Fibroblast of lung (primary cell): ENCODE measurements around the gene ETFB.

ENCODE experiments used
- CTCF ChIP-seq, 2 donors: IDR thresholded peaks in 1 of 2; conservative IDR thresholded peaks in 1 of 2; 1 replicate in 1 of 2; 2 replicates in 1 of 2; pipeline ENCODE4 v1.5.1; 2011 to 2012; ENCODE audit warnings: low read length in 2 of 2, control low read depth in 1 of 2, inconsistent platforms in 1 of 2, low read depth in 1 of 2, mild to moderate bottlenecking in 1 of 2
- EZH2 ChIP-seq: IDR thresholded peaks from 2 replicates; pipeline ENCODE4 v1.5.1; 2012; ENCODE audit warnings: low read length, control low read depth, mild to moderate bottlenecking; ENCODE audit errors: missing control alignments

GRCh38 chr19:51394050-51394836, 28.1 kb upstream of the ETFB start:
- TF ChIP-seq CTCF (conservative IDR thresholded peaks at IDR 0.05 in 1 of 2, IDR thresholded peaks at IDR 0.05 in 1 of 2; ENCODE audit: low read depth in 1 of 2, low read length in 2 of 2) (peak; percentile 7 to 17), EZH2 (no peak)
